ENCODE measurements around the gene CD36. TPM values are rescaled to one million over a fixed set of nuclear protein-coding genes. Genes with fewer than 3 reads are reported as not detected.

The CD36 gene
- total RNA-seq: 4.1 and 6.4 TPM in 2 replicates

DNA sequence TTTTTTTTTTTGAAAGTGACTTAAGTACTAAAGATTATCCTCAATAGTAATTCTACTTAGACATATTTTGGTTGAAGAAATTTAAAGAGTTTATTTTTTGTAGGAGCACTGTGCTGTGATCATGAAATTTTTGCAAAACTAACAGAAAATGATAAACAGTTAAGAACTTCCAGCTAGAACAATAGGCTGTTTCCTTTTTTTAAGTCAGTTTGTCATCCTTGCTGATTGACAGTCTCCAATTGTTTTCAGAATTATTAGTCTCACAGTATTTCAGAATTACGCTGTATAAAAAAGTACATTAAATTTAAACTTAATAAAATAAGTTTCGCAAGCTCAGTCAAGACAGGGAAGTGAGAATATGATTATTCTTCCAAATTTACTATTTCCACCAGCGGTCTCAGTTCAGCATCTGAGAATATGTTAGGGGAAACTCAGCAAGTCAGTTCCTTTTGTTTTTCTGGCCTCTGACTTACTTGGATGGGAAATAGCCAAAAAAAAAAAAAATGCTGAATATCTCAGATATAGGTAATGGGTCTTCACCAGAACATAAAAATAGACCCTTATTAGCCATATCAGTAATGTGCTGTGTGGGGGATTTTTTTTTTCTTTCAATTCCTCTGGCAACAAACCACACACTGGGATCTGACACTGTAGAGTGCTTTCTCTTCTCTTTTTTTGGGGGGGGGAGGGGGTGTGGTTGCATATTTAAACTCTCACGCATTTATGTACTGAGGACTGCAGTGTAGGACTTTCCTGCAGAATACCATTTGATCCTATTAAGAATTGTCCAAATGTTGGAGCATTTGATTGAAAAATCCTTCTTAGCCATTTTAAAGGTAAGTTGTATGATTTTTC is at the start of gene CD36:
TSS of gene CD36 (plus strand) at position 732 of the 855 bp plus-strand sequence. CDS start 8,099 bp downstream, outside the sequence.

Other genes starting within 250 kb of the CD36 start
- not detected in 2 replicates for gene GNAT3, start 126.6 kb upstream of the CD36 start, total RNA-seq